Uterus (tissue), 4 donors: ENCODE data around the gene STAMBPL1. TPM values are rescaled to one million over a fixed set of nuclear protein-coding genes. Genes with fewer than 3 reads are reported as not detected.
"Not testable (repeated sequence)": the region's sequence is repeated elsewhere in the genome, so short reads cannot be mapped to it uniquely, and the experiment has no call there.

Experiments used
- DNase-seq, 2 donors: peaks; one replicate each; pipeline ENCODE4 v3.0.0-alpha.2; 2019 to 2020
- H3K27ac ChIP-seq, 2 donors: fragments of 200-600 bp; sonication (generic); 1 replicate in 1 of 2; 2 replicates in 1 of 2; pipeline ENCODE4 v1.5.1; 2016 to 2018
- H3K27me3 ChIP-seq, 2 donors: fragments of 200-600 bp; sonication (generic); one replicate each; pipeline ENCODE4 v1.5.1; 2018 to 2019; ENCODE audit warnings: control low read depth in 1 of 2
- H3K36me3 ChIP-seq, 2 donors: fragments of 200-600 bp; sonication (generic); one replicate each; pipeline ENCODE4 v1.5.1; 2019; ENCODE audit warnings: control low read depth in 1 of 2
- H3K4me1 ChIP-seq, 2 donors: fragments of 200-600 bp; sonication (generic); one replicate each; pipeline ENCODE4 v1.5.1; 2018 to 2019; ENCODE audit warnings: control low read depth in 1 of 2
- H3K4me3 ChIP-seq, 2 donors: fragments of 200-600 bp; sonication (generic); 1 replicate in 1 of 2; 2 replicates in 1 of 2; pipeline ENCODE4 v1.5.1; 2018 to 2019; ENCODE audit warnings: mild to moderate bottlenecking in 1 of 2
- H3K9me3 ChIP-seq, 2 donors: fragments of 200-600 bp; sonication (generic); one replicate each; pipeline ENCODE4 v1.5.1; 2019; ENCODE audit warnings: control low read depth in 1 of 2
- CTCF ChIP-seq, 4 experiments: fragments of 200-600 bp in 2 of 4; fragments of 450-650 bp in 2 of 4; sonication (generic) in 2 of 4; IDR thresholded peaks; one replicate each; pipeline ENCODE4 v1.5.1; 2016 to 2019; ENCODE audit warnings: antibody characterized with exemption in 4 of 4, mild to moderate bottlenecking in 2 of 4, moderate library complexity in 1 of 4
- POLR2A ChIP-seq, 2 donors: fragments of 450-650 bp; IDR thresholded peaks; one replicate each; pipeline ENCODE4 v1.6.1; 2016; ENCODE audit warnings: antibody characterized with exemption in 2 of 2, mild to moderate bottlenecking in 1 of 2, moderate library complexity in 1 of 2
- intact Hi-C: fragments of 100-400 bp; cut with DNase I; formaldehyde crosslinking; loops from one replicate; pipeline ENCODE4 v1.15.1; 2023; ENCODE audit warnings: low total_unique reads
- total RNA-seq, 4 donors: library from RNA; depleted of rRNA in 3 of 4; stranded (reverse); fragments of >200 nt in 3 of 4; gene quantifications; one replicate each; pipeline versions ENCODE4 v1.1.0 to v1.2.4, GENCODE V29; 2014 to 2023
- donor health status: DM: yes; HTN: yes; CAD: no.

Gene STAMBPL1
- total RNA-seq, 4 donors from 2014 or later, result 3.8 to 23.6 (median 6.5) TPM

GRCh38 chr10:88833723-88834122, 46.3 kb upstream of the STAMBPL1 start:
- Histone ChIP-seq H3K4me3 (no peak overlapping the region), H3K27ac (peak overlapping the region in 1 of 2 donors; percentile 9), H3K9me3 (no peaks in the 10 kb centered on the region), H3K27me3 (no peaks in the 10 kb centered on the region), H3K36me3 (no peaks in the 10 kb centered on the region), H3K4me1 (no peaks in the 10 kb centered on the region)
- TF ChIP-seq POLR2A (IDR thresholded peaks at IDR 0.05) (no peak), CTCF (IDR thresholded peaks at IDR 0.05) (no peak)
- no peak for DNase-seq
- intact Hi-C loops, result loop anchor here (10.0 kb wide), 1 partner anchor 371 kb away; the partner anchor contains the start of gene CH25H

- Histone ChIP-seq H3K9me3 (no peaks in the 10 kb centered on the region), H3K27me3 (no peaks in the 10 kb centered on the region), H3K27ac (no peak overlapping the region), H3K4me3 (no peak overlapping the region), H3K4me1 (no peaks in the 10 kb centered on the region), H3K36me3 (no peaks in the 10 kb centered on the region)
- peak; percentile 86 to 87 for DNase-seq
- intact Hi-C loops, result loop anchor here (5.0 to 10.0 kb wide), 2 partner anchors 97 to 369 kb away; partner anchors contain the start of gene CH25H
- TF ChIP-seq POLR2A (IDR thresholded peaks at IDR 0.05) (no peak), CTCF (IDR thresholded peaks at IDR 0.05) (peak; percentile 77 to 91 (median 87))
Measured at GRCh38 chr10:88835096-88835909, 44.7 kb upstream of the STAMBPL1 start.

GRCh38 chr10:88835910-88836221, 44.2 kb upstream of the STAMBPL1 start:
- H3K4me3 ChIP-seq, result no peak overlapping the region
- H3K4me1 ChIP-seq, result no peaks in the 10 kb centered on the region
- H3K27me3 ChIP-seq, result no peaks in the 10 kb centered on the region
- no peak for DNase-seq
- H3K9me3 ChIP-seq, result no peaks in the 10 kb centered on the region
- no peaks in the 10 kb centered on the region for H3K36me3 ChIP-seq
- TF ChIP-seq CTCF (IDR thresholded peaks at IDR 0.05) (no peak), POLR2A (IDR thresholded peaks at IDR 0.05) (no peak)
- intact Hi-C loops, result loop anchor here (5.0 to 10.0 kb wide), 2 partner anchors 96 to 369 kb away; partner anchors contain the start of gene CH25H
- no peak overlapping the region for H3K27ac ChIP-seq

GRCh38 chr10:88837632-88838031, 42.4 kb upstream of the STAMBPL1 start:
- intact Hi-C loops, result loop anchor here (5.0 to 10.0 kb wide), 2 partner anchors 95 to 367 kb away; partner anchors contain the start of gene CH25H
- not testable (repeated sequence) for H3K36me3 ChIP-seq, H3K9me3 ChIP-seq, DNase-seq, H3K27me3 ChIP-seq, H3K4me3 ChIP-seq, H3K4me1 ChIP-seq, H3K27ac ChIP-seq

GRCh38 chr10:88838766-88839350, 41.2 kb upstream of the STAMBPL1 start:
- no peaks in the 10 kb centered on the region for H3K4me1 ChIP-seq
- intact Hi-C loops, result loop anchor here (5.0 to 10.0 kb wide), 2 partner anchors 93 to 366 kb away; partner anchors contain the start of gene CH25H
- no peak for DNase-seq
- no peaks in the 10 kb centered on the region for H3K9me3 ChIP-seq
- H3K27me3 ChIP-seq, result no peaks in the 10 kb centered on the region
- TF ChIP-seq CTCF (IDR thresholded peaks at IDR 0.05), result no peak
- no peak for TF ChIP-seq POLR2A (IDR thresholded peaks at IDR 0.05)
- no peaks in the 10 kb centered on the region for H3K36me3 ChIP-seq
- H3K4me3 ChIP-seq, result no peak overlapping the region
- no peak overlapping the region for H3K27ac ChIP-seq
